Testis (tissue), 3 donors: ENCODE data around the gene COMMD4. TPM values are rescaled to one million over a fixed set of nuclear protein-coding genes. Genes with fewer than 3 reads are reported as not detected.

Experiments
- DNase-seq: peaks from one replicate; pipeline ENCODE4 v3.0.0-alpha.2; 2019
- H3K27ac ChIP-seq, 2 donors: fragments of 200-600 bp; sonication (generic); one replicate each; pipeline ENCODE4 v1.5.1; 2019
- H3K27me3 ChIP-seq: fragments of 200-600 bp; sonication (generic); one replicate; pipeline ENCODE4 v1.5.1; 2019
- H3K36me3 ChIP-seq: fragments of 200-600 bp; sonication (generic); one replicate; pipeline ENCODE4 v1.5.1; 2017; ENCODE audit warnings: low read depth; ENCODE audit errors: missing control alignments
- H3K4me1 ChIP-seq: fragments of 200-600 bp; sonication (generic); one replicate; pipeline ENCODE4 v1.5.1; 2019
- H3K4me3 ChIP-seq, 2 donors: fragments of 200-600 bp; sonication (generic); one replicate each; pipeline ENCODE4 v1.5.1; 2017 to 2019
- H3K9me3 ChIP-seq: fragments of 200-600 bp; sonication (generic); one replicate; pipeline ENCODE4 v1.5.1; 2017
- POLR2A ChIP-seq: fragments of 450-650 bp; IDR thresholded peaks from one replicate; pipeline ENCODE4 v1.6.1; 2017; ENCODE audit warnings: antibody characterized with exemption, mild to moderate bottlenecking, moderate library complexity
- WGBS, 2 donors: methylation state at CpG; one replicate each; pipeline ENCODE4 v1.1.5; 2018; 5-methylcytosine and 5-hydroxymethylcytosine counted together
- intact Hi-C: fragments of 100-400 bp; cut with DNase I; formaldehyde crosslinking; loops from one replicate; pipeline ENCODE4 v1.15.1; 2023; ENCODE audit warnings: low total_unique reads
- polyA plus RNA-seq: library from polyadenylated mRNA; stranded (reverse); fragments of 350-450 nt; fragmentation: Illumina TruSeq; extraction: RNeasy Lipid Tissue Mini Kit (QIAGEN cat#74804); gene quantifications from one replicate; pipeline ENCODE4 v1.2.3, GENCODE V29; 2014; ENCODE audit warnings: low read depth, low replicate concordance; ENCODE audit not compliant: insufficient read depth
- total RNA-seq, 2 donors: library from RNA; depleted of rRNA; stranded (reverse); fragments of >200 nt; gene quantifications; one replicate each; pipeline ENCODE4 v1.2.3, GENCODE V29; 2016
- TF ChIP-seq, protein P1 (sequence below), 3 experiments: fragments of 450-650 bp in 2 of 3; fragments of 200-600 bp in 1 of 3; sonication (generic) in 1 of 3; IDR thresholded peaks; one replicate each; pipeline ENCODE4 v1.5.1; 2016 to 2019; ENCODE audit warnings: antibody characterized with exemption in 3 of 3, mild to moderate bottlenecking in 2 of 3, moderate library complexity in 1 of 3

Gene COMMD4
- total and polyA plus RNA-seq, 3 donors from 2014 or later, result 92.7 to 165 (median 110) TPM

DNA sequence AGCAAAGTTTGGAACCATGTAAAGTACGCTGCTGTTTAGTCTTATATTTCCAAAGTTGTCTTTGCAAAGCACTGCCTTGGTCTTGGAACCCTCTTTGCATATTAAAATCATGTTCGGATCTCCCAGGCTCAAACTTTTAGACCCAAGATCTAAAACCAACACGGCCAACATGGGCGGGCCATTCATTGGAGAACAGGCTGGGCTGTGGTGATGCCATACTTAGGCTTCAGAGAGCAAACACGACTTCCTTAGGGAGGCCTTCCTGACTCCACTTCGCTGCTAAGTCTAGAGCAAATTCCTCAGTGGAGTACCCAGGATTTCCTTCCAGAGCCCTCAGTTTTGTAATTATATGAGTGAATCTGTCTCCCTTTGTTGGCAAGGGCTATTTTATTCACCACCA is 29.0 kb downstream of the COMMD4 start:
- intact Hi-C loops, result loop anchor here (10.0 kb wide), 1 partner anchor 260 kb away; the partner anchor contains the start of gene SNUPN
- no peaks in the 10 kb centered on the region for H3K9me3 ChIP-seq
- DNase-seq, result no peak
- no peak overlapping the region for H3K27ac ChIP-seq
- H3K27me3 ChIP-seq, result no peaks in the 10 kb centered on the region
- H3K4me1 ChIP-seq, result peaks cover 11% of the 10 kb centered on the region
- H3K4me3 ChIP-seq, result no peak overlapping the region
- H3K36me3 ChIP-seq, result no peaks in the 10 kb centered on the region
- TF ChIP-seq, protein P1, sequence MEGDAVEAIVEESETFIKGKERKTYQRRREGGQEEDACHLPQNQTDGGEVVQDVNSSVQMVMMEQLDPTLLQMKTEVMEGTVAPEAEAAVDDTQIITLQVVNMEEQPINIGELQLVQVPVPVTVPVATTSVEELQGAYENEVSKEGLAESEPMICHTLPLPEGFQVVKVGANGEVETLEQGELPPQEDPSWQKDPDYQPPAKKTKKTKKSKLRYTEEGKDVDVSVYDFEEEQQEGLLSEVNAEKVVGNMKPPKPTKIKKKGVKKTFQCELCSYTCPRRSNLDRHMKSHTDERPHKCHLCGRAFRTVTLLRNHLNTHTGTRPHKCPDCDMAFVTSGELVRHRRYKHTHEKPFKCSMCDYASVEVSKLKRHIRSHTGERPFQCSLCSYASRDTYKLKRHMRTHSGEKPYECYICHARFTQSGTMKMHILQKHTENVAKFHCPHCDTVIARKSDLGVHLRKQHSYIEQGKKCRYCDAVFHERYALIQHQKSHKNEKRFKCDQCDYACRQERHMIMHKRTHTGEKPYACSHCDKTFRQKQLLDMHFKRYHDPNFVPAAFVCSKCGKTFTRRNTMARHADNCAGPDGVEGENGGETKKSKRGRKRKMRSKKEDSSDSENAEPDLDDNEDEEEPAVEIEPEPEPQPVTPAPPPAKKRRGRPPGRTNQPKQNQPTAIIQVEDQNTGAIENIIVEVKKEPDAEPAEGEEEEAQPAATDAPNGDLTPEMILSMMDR (IDR thresholded peaks at IDR 0.05), result no peak
- TF ChIP-seq POLR2A, result no peak
- 90 to 97% methylated on average over 6 of the region's 6 CpGs for WGBS, 2 donors

DNA sequence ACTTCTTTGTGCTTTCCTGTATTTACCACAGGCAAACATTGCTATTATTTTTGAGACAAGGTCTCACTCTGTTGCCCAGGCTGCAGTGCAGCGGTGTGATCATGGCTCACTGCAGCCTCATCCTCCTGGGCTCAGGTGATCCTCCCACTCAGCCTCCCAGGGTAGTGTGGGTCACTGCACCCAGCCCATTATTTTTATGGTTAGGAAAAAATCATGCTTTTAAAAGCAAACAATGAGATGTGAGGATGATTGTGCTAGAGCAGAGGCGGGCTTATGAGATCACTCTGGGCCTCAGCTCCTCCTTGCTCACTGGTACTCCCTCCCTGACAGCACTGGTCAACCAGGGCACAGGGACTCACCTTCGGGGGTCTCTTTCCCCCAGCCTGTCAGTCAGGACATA is 30.3 kb downstream of the COMMD4 start:
- H3K9me3 ChIP-seq, result no peaks in the 10 kb centered on the region
- no peak overlapping the region for H3K4me3 ChIP-seq
- H3K36me3 ChIP-seq, result no peaks in the 10 kb centered on the region
- no peaks in the 10 kb centered on the region for H3K27me3 ChIP-seq
- no peak overlapping the region for H3K27ac ChIP-seq
- TF ChIP-seq POLR2A, result no peak
- TF ChIP-seq, protein P1 (IDR thresholded peaks at IDR 0.05), result no peak
- H3K4me1 ChIP-seq, result peaks cover 11% of the 10 kb centered on the region
- WGBS, 2 donors, result 95 to 98% methylated on average over 3 of the region's 3 CpGs
- no peak for DNase-seq
- intact Hi-C loops, result loop anchor here (10.0 kb wide), 1 partner anchor 259 kb away; the partner anchor contains the start of gene SNUPN

DNA sequence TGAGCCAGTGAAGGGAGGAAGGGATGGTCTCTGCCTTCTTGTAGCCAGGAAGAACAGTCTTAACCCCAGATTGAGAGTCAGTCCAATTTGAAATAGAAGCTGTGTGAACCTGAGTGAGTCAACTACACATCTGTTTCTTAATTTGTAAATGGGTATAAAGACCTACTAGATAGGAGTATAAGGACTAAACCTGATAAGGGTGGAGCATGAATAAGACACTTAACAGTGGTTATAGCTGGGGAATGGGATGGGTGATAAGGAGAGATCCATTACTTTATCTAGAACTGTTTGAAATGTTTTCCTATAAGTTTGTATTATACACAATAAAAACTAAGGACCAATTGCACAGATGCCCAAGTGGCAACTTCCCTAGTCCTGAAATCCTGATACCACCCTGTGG is 31.1 kb downstream of the COMMD4 start:
- DNase-seq, result no peak
- H3K27ac ChIP-seq, result no peak overlapping the region
- no peak for TF ChIP-seq POLR2A
- TF ChIP-seq, protein P1 (IDR thresholded peaks at IDR 0.05), result no peak
- H3K9me3 ChIP-seq, result no peaks in the 10 kb centered on the region
- no peaks in the 10 kb centered on the region for H3K36me3 ChIP-seq
- H3K4me1 ChIP-seq, result peaks cover 11% of the 10 kb centered on the region
- H3K4me3 ChIP-seq, result no peak overlapping the region
- H3K27me3 ChIP-seq, result no peaks in the 10 kb centered on the region
- intact Hi-C loops, result loop anchor here (10.0 kb wide), 1 partner anchor 258 kb away; the partner anchor contains the start of gene SNUPN

DNA sequence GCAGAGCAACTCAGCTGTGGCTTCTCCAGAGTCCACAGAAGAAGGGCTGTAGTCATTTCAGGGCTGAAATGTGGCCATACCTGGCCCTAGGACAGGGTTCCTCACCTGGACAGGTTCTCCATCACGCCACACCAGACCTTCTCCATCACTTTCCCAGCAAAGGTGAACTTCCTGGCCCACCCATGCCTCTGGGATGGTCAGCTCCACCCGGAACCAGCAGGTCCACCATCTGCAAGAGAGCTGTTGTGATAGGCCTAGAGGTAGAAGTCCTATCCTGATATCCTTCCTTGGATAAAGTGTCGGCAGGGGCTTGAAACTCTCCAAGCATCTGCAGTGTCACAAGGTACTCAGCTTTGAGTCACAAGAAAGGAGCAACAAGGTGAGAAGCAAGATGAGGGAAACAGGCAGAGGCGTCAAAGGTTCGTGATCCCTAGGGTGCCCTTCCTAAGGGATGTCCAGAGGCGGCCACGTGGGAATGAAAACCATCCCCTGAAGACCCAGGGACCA is 31.6 kb downstream of the COMMD4 start:
- Histone ChIP-seq H3K27ac (peak overlapping the region in 1 of 2 donors; percentile 98), H3K4me1 (peaks cover 11% of the 10 kb centered on the region), H3K27me3 (no peaks in the 10 kb centered on the region), H3K9me3 (no peaks in the 10 kb centered on the region), H3K36me3 (no peaks in the 10 kb centered on the region), H3K4me3 (peak overlapping the region; percentile 93 to 94)
- DNase-seq, result no peak
- TF ChIP-seq, protein P1 (IDR thresholded peaks at IDR 0.05), result no peak
- TF ChIP-seq POLR2A, result no peak
- WGBS, 2 donors, result 21 to 30% methylated on average over 7 of the region's 7 CpGs
- intact Hi-C loops, result loop anchor here (10.0 kb wide), 1 partner anchor 257 kb away; the partner anchor contains the start of gene SNUPN
